Stimulated activated CD4-positive, alpha-beta T cell treated with anti-CD3 and anti-CD28 coated beads, TNF-alpha, amount 100 ng/mL, for 48 hours (primary cell): ENCODE results near the gene ARHGAP6.

Experiments used
- DNase-seq, 3 donors: peaks; one replicate each; pipeline ENCODE4 v3.0.0-alpha.2; 2020; ENCODE audit warnings: low read depth in 3 of 3

The ARHGAP6 gene

GRCh38 chrX:11665168-11666111 lies at the start of gene ARHGAP6:
TSS of gene ARHGAP6 (minus strand) at chrX:11665920. CDS start at chrX:11664828, 1,092 bp downstream.
- DNase-seq = no peak

- DNase-seq = no peak
These were observed 39.2 kb upstream of the ARHGAP6 start for GRCh38 chrX:11704725-11705495.

GRCh38 chrX:11703855-11704254 lies 38.1 kb upstream of the ARHGAP6 start:
- DNase-seq = no peak

- DNase-seq = no peak
These were observed 37.4 kb upstream of the ARHGAP6 start for GRCh38 chrX:11702965-11703631.

GRCh38 chrX:11702420-11702819 lies 36.7 kb upstream of the ARHGAP6 start:
- no peak for DNase-seq

GRCh38 chrX:11698702-11699101 lies 33.0 kb upstream of the ARHGAP6 start:
- no peak for DNase-seq

- DNase-seq = no peak
These were observed 22.5 kb upstream of the ARHGAP6 start for GRCh38 chrX:11688201-11688600.

GRCh38 chrX:11687157-11687556 lies 21.4 kb upstream of the ARHGAP6 start:
- no peak for DNase-seq

- DNase-seq = no peak
These were observed 17.3 kb upstream of the ARHGAP6 start for GRCh38 chrX:11683057-11683456.

GRCh38 chrX:11678158-11678557 lies 12.4 kb upstream of the ARHGAP6 start:
- DNase-seq = no peak

GRCh38 chrX:11672213-11672612 lies 6.5 kb upstream of the ARHGAP6 start:
- DNase-seq = no peak

GRCh38 chrX:11670316-11670715 lies 4.6 kb upstream of the ARHGAP6 start:
- DNase-seq = no peak

GRCh38 chrX:11666952-11667685 lies 1.4 kb upstream of the ARHGAP6 start:
- DNase-seq = no peak

- DNase-seq = no peak
These were observed 444 bp upstream of the ARHGAP6 start for GRCh38 chrX:11666164-11666563.

GRCh38 chrX:11664211-11665167 lies 1.2 kb downstream of the ARHGAP6 start:
- DNase-seq = no peak

- no peak for DNase-seq
These were observed 1.9 kb downstream of the ARHGAP6 start for GRCh38 chrX:11663875-11664210.

GRCh38 chrX:11655282-11656015 lies 10.3 kb downstream of the ARHGAP6 start:
- no peak for DNase-seq

- DNase-seq = no peak
These were observed 16.8 kb downstream of the ARHGAP6 start for GRCh38 chrX:11648705-11649519.

- no peak for DNase-seq
These were observed 18.6 kb downstream of the ARHGAP6 start for GRCh38 chrX:11647138-11647537.
